ENCODE results near the gene ZNF827. TPM values are rescaled to one million over a fixed set of nuclear protein-coding genes. Genes with fewer than 3 reads are reported as not detected.

ZNF827 gene
- total and polyA plus RNA-seq, 9 of the 15 experiments (the other 6 are each of a cell fraction or from before 2014, with no cell fraction given) = 0.07 to 0.40 TPM; not detected in 7

DNA sequence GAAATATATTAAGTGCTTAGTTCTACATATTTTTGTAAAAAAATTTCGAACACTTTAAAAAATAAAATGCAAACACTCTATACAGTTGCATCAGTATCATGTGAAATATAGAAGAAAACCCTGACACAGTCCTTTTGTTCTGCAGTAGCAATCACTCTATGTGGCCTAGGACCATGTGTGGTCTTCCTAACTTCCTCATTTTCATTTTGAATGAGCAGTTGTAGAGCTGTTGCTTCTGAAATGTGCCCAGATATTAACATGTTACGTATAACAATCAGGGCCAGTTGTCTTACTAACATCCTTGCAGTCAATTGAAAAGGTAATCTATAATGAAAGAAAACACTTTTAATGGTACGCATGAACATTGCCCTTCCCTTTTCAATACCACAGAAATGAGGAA, 107.9 kb downstream of the ZNF827 start:
- WGBS (ENCODE audit: insufficient coverage, low coverage, missing lambda C conversion rate) = 7% methylated on average over 3 of the region's 3 CpGs
- BruUV-seq (replicated peaks) = no TSS peak
- H4K20me1 ChIP-seq (replicated peaks; ENCODE audit: control insufficient read depth, insufficient read depth, low read length) = no peaks in the 10 kb centered on the region
- DNase-seq (ENCODE audit: extremely low read depth in 1 of 4, low spot score in 3 of 4) (no peak), FAIRE-seq (no peak), ATAC-seq (no peak)
- intact Hi-C loops (cut with micrococcal nuclease) = no loop called here
- peaks cover 4 to 6% of the 10 kb centered on the region in 2 experiments; a peak in 4 of 5 replicates for H3K27me3 ChIP-seq (ENCODE audit: control insufficient read depth in 2 of 2, insufficient read depth in 2 of 2, low read length in 2 of 2)
- H3K79me2 ChIP-seq (ENCODE audit: control insufficient read depth, insufficient read depth, low read length) = no peaks in the 10 kb centered on the region
- no peak overlapping the region for H3K4me3 ChIP-seq
- no peak overlapping the region for H3K4me2 ChIP-seq (ENCODE audit: insufficient read depth, low read length)
- H3K4me1 ChIP-seq (replicated peaks in 1 of 2; ENCODE audit: control insufficient read depth in 2 of 2, insufficient read depth in 2 of 2, low read length in 2 of 2) = no peaks in the 10 kb centered on the region
- no peak overlapping the region for H3K27ac ChIP-seq (ENCODE audit: extremely low read depth, low read depth, low read length)
- H3K9me3 ChIP-seq (replicated peaks; ENCODE audit: control insufficient read depth, insufficient read depth, low read depth, low read length) = no peaks in the 10 kb centered on the region
- H3K9ac ChIP-seq (ENCODE audit: insufficient read depth in 1 of 2, low read depth in 2 of 2, low read length in 2 of 2) = no peak overlapping the region
- ChIA-PET CTCF (ENCODE audit: low intra/inter-chr PET ratio) (no interaction called here), POLR2A (no interaction called here)
- no peaks in the 10 kb centered on the region for H3K9me1 ChIP-seq (ENCODE audit: control insufficient read depth, insufficient read depth, low read length)
- no peaks in the 10 kb centered on the region for H3K36me3 ChIP-seq (ENCODE audit: control insufficient read depth, insufficient read depth, low read length)
- in situ Hi-C loops (cut with MboI) = no loop called here
- H2AFZ ChIP-seq (ENCODE audit: low read depth, low read length) = no peak overlapping the region
- TF ChIP-seq ZBTB1 (CRISPR knock-in tag; IDR thresholded peaks at IDR 0.05; ENCODE audit: borderline replicate concordance, low read depth) (no peak), ZNF589 (CRISPR knock-in tag; IDR thresholded peaks at IDR 0.05; ENCODE audit: low read depth) (no peak), FOXA1 (IDR thresholded peaks at IDR 0.05; ENCODE audit: borderline replicate concordance) (no peak), ZNF217 (CRISPR knock-in tag; IDR thresholded peaks at IDR 0.05) (no peak), SREBF1 (IDR thresholded peaks at IDR 0.05; ENCODE audit: borderline replicate concordance, low read depth, low read length) (no peak), EP400 (IDR thresholded peaks at IDR 0.05) (no peak), SMAD1 (IDR thresholded peaks at IDR 0.05; ENCODE audit: low read depth, low read length, partially characterized antibody) (no peak), ESRRB (CRISPR knock-in tag; IDR thresholded peaks at IDR 0.05; ENCODE audit: borderline replicate concordance) (no peak), NRF1 (conservative IDR thresholded peaks at IDR 0.05 in 1 of 2, IDR thresholded peaks at IDR 0.05 in 1 of 2) (no peak), ZNF695 (CRISPR knock-in tag; IDR thresholded peaks at IDR 0.05) (no peak)
- TF ChIP-seq, protein P1, sequence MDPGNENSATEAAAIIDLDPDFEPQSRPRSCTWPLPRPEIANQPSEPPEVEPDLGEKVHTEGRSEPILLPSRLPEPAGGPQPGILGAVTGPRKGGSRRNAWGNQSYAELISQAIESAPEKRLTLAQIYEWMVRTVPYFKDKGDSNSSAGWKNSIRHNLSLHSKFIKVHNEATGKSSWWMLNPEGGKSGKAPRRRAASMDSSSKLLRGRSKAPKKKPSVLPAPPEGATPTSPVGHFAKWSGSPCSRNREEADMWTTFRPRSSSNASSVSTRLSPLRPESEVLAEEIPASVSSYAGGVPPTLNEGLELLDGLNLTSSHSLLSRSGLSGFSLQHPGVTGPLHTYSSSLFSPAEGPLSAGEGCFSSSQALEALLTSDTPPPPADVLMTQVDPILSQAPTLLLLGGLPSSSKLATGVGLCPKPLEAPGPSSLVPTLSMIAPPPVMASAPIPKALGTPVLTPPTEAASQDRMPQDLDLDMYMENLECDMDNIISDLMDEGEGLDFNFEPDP (CRISPR knock-in tag; IDR thresholded peaks at IDR 0.05) = no peak
- TF ChIP-seq, protein P2, sequence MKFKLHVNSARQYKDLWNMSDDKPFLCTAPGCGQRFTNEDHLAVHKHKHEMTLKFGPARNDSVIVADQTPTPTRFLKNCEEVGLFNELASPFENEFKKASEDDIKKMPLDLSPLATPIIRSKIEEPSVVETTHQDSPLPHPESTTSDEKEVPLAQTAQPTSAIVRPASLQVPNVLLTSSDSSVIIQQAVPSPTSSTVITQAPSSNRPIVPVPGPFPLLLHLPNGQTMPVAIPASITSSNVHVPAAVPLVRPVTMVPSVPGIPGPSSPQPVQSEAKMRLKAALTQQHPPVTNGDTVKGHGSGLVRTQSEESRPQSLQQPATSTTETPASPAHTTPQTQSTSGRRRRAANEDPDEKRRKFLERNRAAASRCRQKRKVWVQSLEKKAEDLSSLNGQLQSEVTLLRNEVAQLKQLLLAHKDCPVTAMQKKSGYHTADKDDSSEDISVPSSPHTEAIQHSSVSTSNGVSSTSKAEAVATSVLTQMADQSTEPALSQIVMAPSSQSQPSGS (CRISPR knock-in tag; IDR thresholded peaks at IDR 0.05) = no peak
- TF ChIP-seq, protein P3, sequence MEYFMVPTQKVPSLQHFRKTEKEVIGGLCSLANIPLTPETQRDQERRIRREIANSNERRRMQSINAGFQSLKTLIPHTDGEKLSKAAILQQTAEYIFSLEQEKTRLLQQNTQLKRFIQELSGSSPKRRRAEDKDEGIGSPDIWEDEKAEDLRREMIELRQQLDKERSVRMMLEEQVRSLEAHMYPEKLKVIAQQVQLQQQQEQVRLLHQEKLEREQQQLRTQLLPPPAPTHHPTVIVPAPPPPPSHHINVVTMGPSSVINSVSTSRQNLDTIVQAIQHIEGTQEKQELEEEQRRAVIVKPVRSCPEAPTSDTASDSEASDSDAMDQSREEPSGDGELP (CRISPR knock-in tag; IDR thresholded peaks at IDR 0.05; ENCODE audit: borderline replicate concordance) = no peak
- TF ChIP-seq, protein P4, sequence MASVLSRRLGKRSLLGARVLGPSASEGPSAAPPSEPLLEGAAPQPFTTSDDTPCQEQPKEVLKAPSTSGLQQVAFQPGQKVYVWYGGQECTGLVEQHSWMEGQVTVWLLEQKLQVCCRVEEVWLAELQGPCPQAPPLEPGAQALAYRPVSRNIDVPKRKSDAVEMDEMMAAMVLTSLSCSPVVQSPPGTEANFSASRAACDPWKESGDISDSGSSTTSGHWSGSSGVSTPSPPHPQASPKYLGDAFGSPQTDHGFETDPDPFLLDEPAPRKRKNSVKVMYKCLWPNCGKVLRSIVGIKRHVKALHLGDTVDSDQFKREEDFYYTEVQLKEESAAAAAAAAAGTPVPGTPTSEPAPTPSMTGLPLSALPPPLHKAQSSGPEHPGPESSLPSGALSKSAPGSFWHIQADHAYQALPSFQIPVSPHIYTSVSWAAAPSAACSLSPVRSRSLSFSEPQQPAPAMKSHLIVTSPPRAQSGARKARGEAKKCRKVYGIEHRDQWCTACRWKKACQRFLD (CRISPR knock-in tag; IDR thresholded peaks at IDR 0.05) = no peak
- TF ChIP-seq, protein P5, sequence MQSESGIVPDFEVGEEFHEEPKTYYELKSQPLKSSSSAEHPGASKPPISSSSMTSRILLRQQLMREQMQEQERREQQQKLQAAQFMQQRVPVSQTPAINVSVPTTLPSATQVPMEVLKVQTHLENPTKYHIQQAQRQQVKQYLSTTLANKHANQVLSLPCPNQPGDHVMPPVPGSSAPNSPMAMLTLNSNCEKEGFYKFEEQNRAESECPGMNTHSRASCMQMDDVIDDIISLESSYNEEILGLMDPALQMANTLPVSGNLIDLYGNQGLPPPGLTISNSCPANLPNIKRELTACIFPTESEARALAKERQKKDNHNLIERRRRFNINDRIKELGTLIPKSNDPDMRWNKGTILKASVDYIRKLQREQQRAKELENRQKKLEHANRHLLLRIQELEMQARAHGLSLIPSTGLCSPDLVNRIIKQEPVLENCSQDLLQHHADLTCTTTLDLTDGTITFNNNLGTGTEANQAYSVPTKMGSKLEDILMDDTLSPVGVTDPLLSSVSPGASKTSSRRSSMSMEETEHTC (IDR thresholded peaks at IDR 0.05) = no peak

All from K562 (cell line).